K562 (cell line): ENCODE results near the gene IQGAP3. TPM values are rescaled to one million over a fixed set of nuclear protein-coding genes. Genes with fewer than 3 reads are reported as not detected.

Experiments
- ASH1L ChIP-seq: fragments of 450-650 bp; IDR thresholded peaks from 2 replicates; pipeline ENCODE4 v1.6.1; 2018; ENCODE audit warnings: borderline replicate concordance, mild to moderate bottlenecking, low read depth; ENCODE audit not compliant: partially characterized antibody
- BRD9 ChIP-seq: fragments of 450-650 bp; IDR thresholded peaks from 2 replicates; pipeline ENCODE4 v1.6.1; 2018; ENCODE audit warnings: low read depth; ENCODE audit not compliant: partially characterized antibody
- CREB3L1 ChIP-seq: fragments of 450-650 bp; IDR thresholded peaks from 2 replicates; pipeline ENCODE4 v1.6.1; 2014; ENCODE audit warnings: low read depth, mild to moderate bottlenecking, moderate library complexity, borderline replicate concordance
- JUN ChIP-seq, 2 experiments: sonication (generic) in 1 of 2; formaldehyde crosslinking in 1 of 2; IDR thresholded peaks; 2 replicates each; pipeline versions ENCODE4 v1.6.1 to v1.8.0; 2012 to 2022; ENCODE audit warnings: borderline replicate concordance in 2 of 2, mild to moderate bottlenecking in 2 of 2, improper control_type of control experiment in 1 of 2, low read depth in 1 of 2, low read length in 1 of 2, missing genetic modification reagents in 1 of 2
- LEF1 ChIP-seq: fragments of 450-650 bp; IDR thresholded peaks from 2 replicates; pipeline ENCODE4 v1.6.1; 2016; ENCODE audit warnings: mild to moderate bottlenecking
- MIER1 ChIP-seq: fragments of 450-650 bp; IDR thresholded peaks from 2 replicates; pipeline ENCODE4 v1.6.1; 2016; ENCODE audit warnings: antibody characterized with exemption, mild to moderate bottlenecking, low read depth
- NCOR1 ChIP-seq: fragments of 450-650 bp; IDR thresholded peaks from 2 replicates; pipeline ENCODE4 v1.6.1; 2016; ENCODE audit warnings: mild to moderate bottlenecking, moderate library complexity
- RERE ChIP-seq: sonication (generic); formaldehyde crosslinking; IDR thresholded peaks from 2 replicates; pipeline ENCODE4 v1.8.0; 2023; ENCODE audit warnings: missing genetic modification reagents, mild to moderate bottlenecking, borderline replicate concordance
- RNF2 ChIP-seq: sonication (generic); IDR thresholded peaks from 2 replicates; pipeline ENCODE4 v1.6.1; 2016
- SIN3B ChIP-seq: fragments of 450-650 bp; IDR thresholded peaks from 2 replicates; pipeline ENCODE4 v1.6.1; 2017; ENCODE audit warnings: low read depth, mild to moderate bottlenecking, moderate library complexity
- SMARCA4 ChIP-seq: fragments of 450-650 bp; IDR thresholded peaks from 2 replicates; pipeline ENCODE4 v1.6.1; 2016
- SNIP1 ChIP-seq: fragments of 450-650 bp; IDR thresholded peaks from 2 replicates; pipeline ENCODE4 v1.7.1; 2017; ENCODE audit warnings: low read depth, mild to moderate bottlenecking
- TCFL5 ChIP-seq: fragments of 250-450 bp; sonication (Bioruptor Pico); conservative IDR thresholded peaks from 2 replicates; pipeline ENCODE4 v1.6.1; 2021; ENCODE audit warnings: mild to moderate bottlenecking, moderate library complexity, matching md5 sums
- ZFX ChIP-seq: sonication (generic); formaldehyde crosslinking; IDR thresholded peaks from 2 replicates; pipeline ENCODE4 v1.8.0; 2022; ENCODE audit warnings: mild to moderate bottlenecking, missing genetic modification reagents, moderate library complexity
- ZNF124 ChIP-seq: sonication (generic); formaldehyde crosslinking; IDR thresholded peaks from 2 replicates; pipeline ENCODE4 v1.8.1; 2022; ENCODE audit warnings: missing genetic modification reagents
- ZNF143 ChIP-seq: sonication (generic); formaldehyde crosslinking; IDR thresholded peaks from 2 replicates; pipeline ENCODE4 v1.9.0; 2022; ENCODE audit warnings: mild to moderate bottlenecking, missing genetic modification reagents
- ZNF184 ChIP-seq: sonication (generic); formaldehyde crosslinking; IDR thresholded peaks from 2 replicates; pipeline ENCODE4 v1.5.0; 2020; ENCODE audit warnings: missing genetic modification reagents
- ZNF3 ChIP-seq: fragments of 250-450 bp; sonication (Bioruptor Pico); IDR thresholded peaks from 2 replicates; pipeline ENCODE4 v1.5.0; 2021; ENCODE audit warnings: mild to moderate bottlenecking, moderate library complexity
- ZNF740 ChIP-seq, 3 experiments: fragments of 200-800 bp in 1 of 3; sonication (Bioruptor generic) in 1 of 3; sonication (generic) in 1 of 3; formaldehyde crosslinking in 1 of 3; IDR thresholded peaks; 2 replicates each; pipeline versions ENCODE4 v1.6.1 to v1.8.0; 2016 to 2022; ENCODE audit warnings: mild to moderate bottlenecking in 2 of 3, missing compliant biosample characterization in 2 of 3, missing genetic modification characterization in 2 of 3, missing genetic modification reagents in 1 of 3
- ZNF77 ChIP-seq: fragments of 250-450 bp; sonication (Bioruptor Pico); IDR thresholded peaks from 2 replicates; pipeline ENCODE4 v1.5.0; 2020
- polyA plus RNA-seq, 8 experiments: library from polyadenylated mRNA; depleted of rRNA in 4 of 8; stranded (reverse) in 5 of 8; unstranded in 3 of 8; fragments of >200 nt; fragmentation: Nextera tagmentation in 2 of 8; fragmentation: Illumina TruSeq in 1 of 8; extraction: Ambion mirVana in 2 of 8; extraction: Trizol in 1 of 8; gene quantifications; 2 replicates each; pipeline versions ENCODE4 v1.2.1 to v1.2.3, GENCODE V29; 2011 to 2014; ENCODE audit warnings: inconsistent platforms in 1 of 8, missing spikeins in 1 of 8
- total RNA-seq, 7 experiments: library from RNA; depleted of rRNA in 6 of 7; stranded (reverse); fragments of >200 nt in 6 of 7; fragmentation: Illumina TruSeq in 2 of 7; extraction: Trizol in 2 of 7; gene quantifications; 2 replicates each; pipeline versions ENCODE4 v1.2.1 to v1.2.3, GENCODE V29; 2011 to 2021; ENCODE audit warnings: low replicate concordance in 1 of 7

Gene IQGAP3
- total and polyA plus RNA-seq, 9 of the 15 experiments (the other 6 are each of a cell fraction or from before 2014, with no cell fraction given), result 1.4 to 16.6 (median 11.9) TPM

- TF ChIP-seq ZNF184 (no peak), JUN (IDR thresholded peaks at IDR 0.05; ENCODE audit: borderline replicate concordance, low read depth, low read length) (peak; percentile 65), JUN (CRISPR knock-in tag; IDR thresholded peaks at IDR 0.05; ENCODE audit: borderline replicate concordance) (0 out of 2 replicates have a peak, but pooled peaks have one; percentile 63), MIER1 (no peak), ZFX (CRISPR knock-in tag) (peak; percentile 97), SNIP1 (peak; percentile 77; the same call in 1 of the 2 replicates), ZNF740 (CRISPR knock-in tag; IDR thresholded peaks at IDR 0.05) (peak; percentile 94), ZNF740 (tag; IDR thresholded peaks at IDR 0.05) (peak in 1 of 2 experiments; percentile 89; a peak in 1 of 4 replicates), TCFL5 (CRISPR knock-in tag) (no peak), BRD9 (peak; percentile 64), ZNF3 (CRISPR knock-in tag) (no peak), RNF2 (peak; percentile 77; the same call in 1 of the 2 replicates), ASH1L (no peak), RERE (no peak), ZNF77 (CRISPR knock-in tag) (no peak), NCOR1 (no peak), SIN3B (peak; percentile 59; the same call in 1 of the 2 replicates), ZNF124 (CRISPR knock-in tag) (no peak), LEF1 (no peak), ZNF143 (CRISPR knock-in tag) (peak; percentile 45; the same call in 1 of the 2 replicates), CREB3L1 (peak; percentile 77; the same call in 1 of the 2 replicates), SMARCA4 (no peak)
Observed at GRCh38 chr1:156500793-156501506, 71.4 kb downstream of the IQGAP3 start (continued).
